Stimulated activated CD4-positive, alpha-beta T cell treated with anti-CD3 and anti-CD28 coated beads, TNF-alpha, amount 100 ng/mL, for 4 hours (primary cell): Measurements from ENCODE around the gene KIF20B.
"Not testable (repeated sequence)": the region's sequence is repeated elsewhere in the genome, so short reads cannot be mapped to it uniquely, and the experiment has no call there.

Source experiments
- DNase-seq, 3 experiments: peaks; one replicate each; pipeline ENCODE4 v3.0.0-alpha.2; 2020; ENCODE audit warnings: low read depth in 3 of 3

KIF20B gene

DNA sequence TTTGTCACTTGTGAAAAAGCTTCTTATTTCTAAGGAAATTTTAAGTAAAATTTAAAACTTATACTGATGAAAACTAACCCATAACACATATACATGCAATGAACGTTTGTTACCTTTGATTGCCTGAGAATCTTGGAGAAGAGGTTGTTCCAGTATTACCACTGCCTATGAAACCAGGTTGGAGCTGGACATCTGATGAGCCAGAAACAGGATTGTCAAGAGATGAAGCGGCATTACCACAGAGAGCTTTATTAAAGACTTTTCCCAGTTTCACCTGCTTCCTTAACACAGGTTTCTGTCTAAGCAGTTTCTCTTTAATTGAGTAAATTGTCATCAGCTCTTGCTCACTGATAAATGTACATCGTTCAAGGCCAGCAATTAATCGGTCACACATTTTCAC is 9.0 kb upstream of the KIF20B start:
- DNase-seq: no peak

DNA sequence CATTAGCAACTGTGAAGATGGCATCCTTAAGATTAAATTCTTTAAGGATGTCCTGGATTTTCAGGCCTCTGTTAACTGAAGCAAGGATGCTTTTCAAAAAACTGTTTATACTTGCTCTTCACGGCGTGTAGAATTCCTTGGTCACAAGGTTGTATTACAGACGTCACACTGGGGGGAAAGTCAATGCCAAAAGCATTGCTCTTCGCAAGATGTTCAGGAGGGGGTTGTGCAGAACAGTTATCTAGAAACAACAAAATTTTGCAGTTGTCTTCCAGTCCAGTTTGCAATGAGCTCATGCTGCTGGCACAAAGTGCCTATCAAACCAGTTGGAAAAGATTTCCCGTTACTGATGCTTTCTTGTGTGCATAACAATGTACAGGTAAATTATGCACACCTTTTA is 8.2 kb upstream of the KIF20B start:
- DNase-seq: no peak

DNA sequence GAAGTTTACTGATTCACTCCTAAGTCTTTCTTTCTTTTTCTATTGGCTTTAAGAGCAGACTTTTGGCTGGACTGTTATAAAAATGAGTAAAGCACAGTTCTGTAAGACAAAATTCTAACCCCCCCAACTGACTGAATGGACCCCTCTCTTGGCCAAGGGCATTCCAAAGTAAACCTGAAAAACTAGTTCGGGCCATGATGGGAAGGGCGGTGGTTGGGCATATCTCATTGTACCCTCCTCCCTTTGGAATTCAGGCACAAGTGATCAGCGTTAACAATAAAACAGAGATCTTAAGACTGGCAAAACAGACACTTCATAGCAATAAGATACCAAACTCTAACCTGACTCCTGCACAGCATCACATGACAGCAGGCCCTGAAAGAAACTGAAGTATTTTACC is 6.1 kb upstream of the KIF20B start:
- DNase-seq: no peak

DNA sequence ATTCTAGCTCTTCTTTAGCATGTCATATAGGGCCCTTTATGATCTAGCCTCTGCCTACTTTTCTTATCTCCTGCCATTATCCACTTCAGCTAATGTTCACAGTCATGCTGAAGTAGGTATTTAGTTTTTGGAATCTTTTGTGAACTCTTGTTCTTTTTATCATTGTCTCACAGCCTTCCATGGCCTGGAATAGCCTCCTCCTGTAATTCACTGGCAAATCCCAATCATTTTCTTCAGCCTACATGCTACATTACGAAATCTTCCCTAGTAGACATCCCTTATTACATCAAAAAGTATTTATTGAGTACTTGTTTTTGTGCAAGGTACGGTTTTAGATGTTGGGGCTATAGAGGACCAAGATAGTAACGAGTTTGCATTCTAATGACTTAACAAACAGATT is 3.4 kb upstream of the KIF20B start:
- no peak for DNase-seq

DNA sequence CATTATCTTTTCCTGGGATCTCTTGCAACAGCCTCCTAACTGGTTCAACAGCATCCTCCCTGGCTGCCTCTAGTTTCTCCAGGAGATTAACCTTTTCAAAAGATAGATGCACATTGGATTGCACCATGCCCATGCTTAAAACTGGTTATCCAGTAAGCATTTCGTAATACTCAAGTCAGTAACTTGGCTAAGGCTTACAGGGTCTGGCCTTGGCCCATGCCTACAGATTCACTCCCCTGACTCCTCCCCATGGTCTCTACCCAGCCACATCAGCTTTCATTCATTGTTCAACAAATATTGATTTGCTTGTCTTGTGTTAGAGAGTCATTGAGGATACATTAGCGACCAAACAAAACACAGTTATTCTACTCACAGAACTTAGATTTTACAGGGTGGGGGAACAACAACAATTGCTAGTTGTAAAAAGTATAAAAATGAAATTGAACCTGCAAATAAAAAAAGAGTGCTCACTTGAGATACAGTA is 1.8 kb upstream of the KIF20B start:
- DNase-seq: no peak

DNA sequence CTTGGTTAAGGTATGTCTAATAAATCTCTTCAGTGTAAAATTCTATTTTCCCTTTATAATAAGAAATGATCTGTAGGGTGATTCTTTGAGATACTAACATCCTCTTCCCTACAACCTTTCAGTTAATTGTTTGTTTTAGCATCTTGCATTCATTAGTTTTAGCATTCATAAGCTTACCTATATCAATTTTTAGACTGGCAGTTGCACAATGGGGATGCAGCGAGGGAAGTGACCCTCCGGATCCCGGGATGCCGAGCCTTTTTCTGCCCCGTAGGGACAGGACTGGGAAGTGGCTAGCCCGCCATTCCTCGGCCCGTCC is 508 bp upstream of the KIF20B start:
- DNase-seq: no peak

DNA sequence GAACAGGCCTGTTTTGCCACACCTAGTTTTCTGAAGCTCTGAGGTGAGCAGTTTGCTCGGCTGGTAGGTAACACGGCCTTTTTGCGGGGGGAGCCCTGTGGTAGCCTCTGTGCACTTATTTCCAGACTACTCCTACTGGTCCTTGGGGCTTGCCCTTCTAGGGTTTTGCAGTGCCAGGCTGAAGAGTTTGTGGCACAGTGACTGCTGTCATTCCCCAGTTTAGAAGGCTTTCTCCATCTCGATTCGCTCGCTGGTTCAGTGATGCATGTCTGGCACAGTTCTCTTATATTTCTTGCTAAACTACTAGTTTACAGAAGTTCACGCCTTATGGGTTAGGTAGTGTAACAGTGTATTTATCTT is 711 bp downstream of the KIF20B start:
- DNase-seq: no peak

DNA sequence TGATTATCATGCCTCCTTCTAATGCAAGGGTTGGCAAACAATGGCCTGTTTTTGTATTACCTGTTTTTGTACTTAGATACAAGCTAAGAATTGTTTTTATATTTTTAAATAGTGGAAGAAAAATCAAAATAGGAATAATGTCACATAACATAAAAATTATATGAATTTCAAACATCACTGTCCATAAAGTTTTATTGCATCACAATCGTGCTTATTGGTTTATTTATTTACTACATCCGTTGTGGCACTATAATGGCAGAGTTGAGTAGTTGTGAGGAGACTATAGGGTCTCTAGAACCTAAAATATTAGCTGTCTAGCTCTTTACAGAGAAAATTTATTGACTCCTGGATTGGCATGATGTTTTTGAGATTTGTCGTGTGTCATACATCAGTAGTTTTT is 4.1 kb downstream of the KIF20B start:
- no peak for DNase-seq

DNA sequence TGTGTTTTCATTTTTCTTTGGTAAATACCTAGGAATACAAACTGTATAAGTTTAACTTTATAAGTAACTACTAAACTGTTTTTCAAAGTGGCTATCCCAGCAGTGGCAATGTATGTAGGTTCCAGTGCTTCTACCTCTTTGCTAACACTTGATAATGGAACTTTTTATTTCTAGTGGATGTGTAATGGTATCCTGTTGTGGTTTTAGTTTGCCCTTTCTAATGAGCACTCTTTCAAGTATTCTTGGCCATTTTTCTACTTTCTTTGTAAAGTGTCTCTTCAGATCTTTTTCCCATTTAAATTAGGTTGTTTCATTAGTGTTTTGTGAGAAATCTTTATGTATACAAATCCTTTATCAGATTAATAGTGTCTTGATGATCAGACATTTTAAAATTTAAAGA is 4.6 kb downstream of the KIF20B start:
- DNase-seq: no peak

DNA sequence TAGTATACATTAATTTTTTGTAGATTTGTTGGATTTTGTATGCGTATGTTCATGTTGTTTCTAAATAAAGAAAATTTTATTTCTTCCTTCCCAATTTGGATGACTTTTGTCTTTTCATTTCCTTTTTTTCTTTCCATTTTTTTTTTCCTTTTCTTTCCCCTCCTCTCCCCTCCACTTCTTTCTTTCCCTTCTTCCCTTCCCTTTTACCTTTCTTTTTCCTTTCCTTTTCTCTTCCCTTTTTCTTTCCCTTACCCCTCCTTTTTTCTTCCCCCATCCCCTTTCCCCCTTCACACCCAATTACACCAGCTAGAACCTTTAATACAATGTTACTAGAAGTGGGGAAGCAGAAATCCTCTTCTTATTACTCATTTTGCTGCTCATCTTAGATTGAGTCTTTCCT is 6.0 kb downstream of the KIF20B start:
- no peak for DNase-seq

DNA sequence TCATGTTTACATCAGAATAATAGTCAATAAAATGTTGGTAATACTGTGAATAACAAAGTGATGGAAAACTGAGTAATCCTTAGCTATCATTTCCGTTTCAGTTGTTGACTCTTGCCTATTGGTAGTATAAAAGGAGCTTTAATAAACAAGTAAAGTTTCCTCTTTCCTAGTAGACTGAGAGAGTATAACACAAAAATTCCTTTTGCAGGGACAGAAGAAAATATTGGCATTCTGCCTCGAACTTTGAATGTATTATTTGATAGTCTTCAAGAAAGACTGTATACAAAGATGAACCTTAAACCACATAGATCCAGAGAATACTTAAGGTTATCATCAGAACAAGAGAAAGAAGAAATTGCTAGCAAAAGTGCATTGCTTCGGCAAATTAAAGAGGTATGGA is 9.4 kb downstream of the KIF20B start:
- no peak for DNase-seq

DNA sequence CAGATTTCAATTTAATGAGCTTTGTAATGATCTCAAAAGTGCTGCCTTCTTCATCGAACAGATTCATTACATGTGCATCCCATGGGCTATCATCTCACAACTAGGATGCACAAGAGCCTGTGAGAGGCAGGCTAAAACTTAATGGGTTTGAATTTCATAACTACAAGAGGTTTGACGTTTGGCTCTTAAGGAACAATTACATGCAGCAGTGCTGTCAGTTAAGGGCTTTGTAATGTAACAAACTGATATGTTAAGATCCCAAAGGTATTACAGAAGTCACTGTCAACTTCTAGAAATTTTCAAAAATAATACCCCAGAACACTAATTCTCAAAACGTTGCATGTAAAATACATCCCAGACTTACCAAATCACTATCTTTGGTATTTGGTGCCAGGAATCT is 33.2 kb downstream of the KIF20B start:
- no peak for DNase-seq

DNA sequence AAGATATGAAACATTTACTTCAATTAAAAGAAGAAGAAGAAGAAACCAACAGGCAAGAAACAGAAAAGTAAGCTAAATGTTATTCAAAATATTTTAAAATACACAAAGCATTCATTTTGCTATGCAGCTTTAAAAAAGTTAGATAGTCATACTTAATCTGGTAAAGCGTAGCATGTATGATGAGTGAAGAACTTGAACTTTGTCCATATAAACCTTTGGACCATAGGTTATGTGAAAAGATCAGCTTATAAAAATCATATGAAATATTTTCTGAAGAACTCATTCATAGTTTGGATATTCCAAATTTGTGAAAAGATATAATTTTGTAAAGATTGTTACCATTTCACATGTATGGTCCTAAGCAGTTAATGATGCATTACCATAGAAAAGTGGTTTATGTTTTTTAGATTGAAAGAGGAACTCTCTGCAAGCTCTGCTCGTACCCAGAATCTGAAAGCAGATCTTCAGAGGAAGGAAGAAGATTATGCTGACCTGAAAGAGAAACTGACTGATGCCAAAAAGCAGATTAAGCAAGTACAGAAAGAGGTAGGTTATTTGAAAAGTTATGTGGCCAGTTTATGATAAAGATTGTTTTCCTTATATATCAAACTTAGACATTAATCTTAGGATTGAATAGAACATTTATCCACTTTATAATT is 37.3 kb downstream of the KIF20B start:
- no peak for DNase-seq

DNA sequence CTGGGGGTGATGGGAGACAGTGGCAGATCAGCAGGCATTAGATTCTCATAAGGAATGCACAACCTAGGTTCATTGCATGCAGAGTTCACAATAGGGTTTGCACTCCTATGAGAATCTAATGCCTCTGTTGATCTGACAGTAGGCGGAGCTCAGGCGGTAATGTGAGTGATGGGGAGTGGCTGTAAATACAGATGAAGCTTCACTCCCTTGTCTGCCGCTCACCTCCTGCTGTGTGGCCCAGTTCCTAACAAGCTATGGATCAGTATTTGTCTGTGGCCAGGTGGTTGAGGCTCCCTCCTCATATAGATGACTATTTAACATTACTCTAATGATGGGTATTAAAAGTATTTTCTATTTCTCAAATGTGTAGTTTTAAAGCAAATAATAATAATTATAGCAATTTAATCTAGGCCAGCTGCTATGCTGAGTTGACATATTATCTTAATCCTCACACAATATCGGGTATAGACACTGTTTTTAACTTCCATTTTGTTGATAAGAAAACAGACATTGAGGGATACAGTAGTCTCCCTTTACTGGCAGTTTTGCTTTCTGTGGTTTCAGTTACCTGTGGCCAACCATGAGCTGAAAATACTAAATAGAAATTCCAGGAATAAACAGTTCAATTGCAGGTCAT is 39.9 kb downstream of the KIF20B start:
- no peak for DNase-seq

DNA sequence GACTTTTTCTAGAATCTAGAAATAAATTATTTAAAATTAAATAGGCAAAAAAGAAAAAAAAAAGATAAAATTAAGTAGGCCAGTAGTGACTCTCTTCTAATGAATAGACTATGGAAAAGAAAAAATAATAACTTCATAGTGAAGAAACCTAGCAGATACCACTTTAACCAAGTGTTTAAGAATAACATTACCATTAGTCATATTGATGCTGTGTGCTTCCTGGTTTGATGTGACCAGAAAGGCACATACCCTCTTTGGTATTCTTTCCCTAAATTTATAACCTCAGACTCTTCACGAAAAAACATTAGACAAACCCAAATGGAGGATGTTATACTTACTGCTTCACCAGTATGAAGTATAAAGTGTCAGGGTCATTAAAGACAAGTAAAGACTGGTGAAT is 42.6 kb downstream of the KIF20B start:
- no peak for DNase-seq

DNA sequence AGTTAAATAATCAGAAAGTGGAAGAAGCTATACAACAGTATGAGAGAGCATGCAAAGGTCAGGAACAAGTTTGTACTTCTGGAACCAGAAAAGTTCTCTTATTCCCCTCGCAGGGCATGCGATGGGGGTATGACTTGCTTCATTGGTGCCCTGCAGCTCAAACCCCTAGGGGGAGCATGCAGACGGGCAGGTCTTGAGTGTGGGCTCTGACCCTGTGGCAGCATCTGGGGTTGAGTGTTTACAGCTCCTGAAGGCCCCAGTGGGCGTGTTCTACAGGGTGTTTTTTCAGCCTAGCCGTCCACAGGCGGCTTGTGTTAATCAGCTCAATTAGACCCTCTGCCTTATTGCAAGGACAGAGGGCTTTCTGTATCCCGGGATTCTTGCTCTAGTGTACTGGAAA is 44.5 kb downstream of the KIF20B start:
- DNase-seq: no peak

DNA sequence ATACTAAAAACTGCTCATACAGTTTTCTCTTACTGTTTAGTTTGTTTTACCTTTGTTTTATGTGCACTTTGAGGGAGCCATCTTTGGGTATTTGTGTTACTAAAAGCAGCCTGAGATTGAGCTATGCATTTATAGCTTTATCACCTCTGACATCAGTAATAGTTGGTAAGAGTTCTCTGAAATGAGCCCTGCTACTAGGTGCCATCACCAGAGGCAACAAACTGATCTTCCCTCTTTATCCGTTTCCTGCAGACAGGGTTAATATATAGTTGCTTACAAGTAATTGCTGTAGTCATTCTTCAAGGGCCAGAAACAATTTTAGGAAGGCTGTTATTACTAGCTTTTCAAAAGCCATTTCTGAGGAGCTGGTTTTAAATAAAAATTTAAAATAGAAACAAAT is 49.1 kb downstream of the KIF20B start:
- no peak for DNase-seq

DNA sequence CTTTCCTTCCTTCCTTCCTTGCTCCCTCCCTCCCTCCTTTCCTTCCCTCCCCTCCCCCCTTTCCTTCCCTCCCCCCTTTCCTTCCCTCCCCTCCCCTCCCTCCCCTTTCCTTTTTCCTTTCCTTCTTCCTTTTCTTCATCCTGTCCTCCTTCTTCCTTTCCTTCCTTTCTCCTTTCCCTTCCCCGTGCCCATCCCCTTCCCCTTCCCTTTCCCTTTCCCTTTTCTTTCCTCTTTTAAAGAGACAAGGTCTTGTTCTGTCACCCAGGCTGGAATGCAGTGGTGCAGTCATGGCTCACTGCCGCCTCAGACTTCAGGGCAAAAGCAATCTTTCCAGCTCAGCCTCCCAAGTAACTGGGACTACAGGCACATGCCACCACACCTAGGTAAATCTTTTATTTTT is 54.0 kb downstream of the KIF20B start:
- DNase-seq: no peak

DNA sequence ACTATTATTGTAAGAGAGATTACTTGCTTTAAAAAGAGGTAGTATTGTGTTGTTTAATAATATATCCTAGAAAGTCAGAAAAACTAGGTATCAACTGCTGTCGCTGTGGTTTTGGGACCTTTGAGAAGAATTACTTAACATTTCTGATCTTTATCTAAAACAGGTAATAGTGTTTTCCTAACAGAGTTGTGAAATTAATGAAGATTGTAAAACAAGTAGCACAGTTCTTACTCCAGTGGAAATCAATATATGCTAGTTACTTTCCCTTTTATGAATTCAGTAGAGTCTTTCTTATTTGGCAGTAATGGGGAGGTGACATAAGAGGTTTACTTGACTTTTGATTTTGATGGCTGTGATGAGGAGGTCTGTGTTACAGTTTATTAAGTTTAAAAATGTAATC is 58.1 kb downstream of the KIF20B start:
- DNase-seq: no peak

DNA sequence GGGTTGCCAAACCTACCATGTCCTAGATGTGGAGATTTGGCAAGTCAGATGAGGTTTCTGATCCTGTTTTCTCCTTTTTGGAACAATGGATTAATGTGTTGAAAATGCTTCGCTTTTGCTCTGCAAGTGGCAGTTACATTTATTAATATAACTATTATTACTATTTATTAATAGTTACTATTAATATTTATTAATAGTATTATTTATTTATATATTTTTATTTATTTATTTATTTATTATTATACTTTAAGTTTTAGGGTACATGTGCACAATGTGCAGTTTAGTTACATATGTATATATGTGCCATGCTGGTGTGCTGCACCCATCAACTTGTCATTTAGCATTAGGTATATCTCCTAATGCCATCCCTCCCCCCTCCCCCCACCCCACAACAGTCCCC is 62.3 kb downstream of the KIF20B start:
- DNase-seq: not testable (repeated sequence)

DNA sequence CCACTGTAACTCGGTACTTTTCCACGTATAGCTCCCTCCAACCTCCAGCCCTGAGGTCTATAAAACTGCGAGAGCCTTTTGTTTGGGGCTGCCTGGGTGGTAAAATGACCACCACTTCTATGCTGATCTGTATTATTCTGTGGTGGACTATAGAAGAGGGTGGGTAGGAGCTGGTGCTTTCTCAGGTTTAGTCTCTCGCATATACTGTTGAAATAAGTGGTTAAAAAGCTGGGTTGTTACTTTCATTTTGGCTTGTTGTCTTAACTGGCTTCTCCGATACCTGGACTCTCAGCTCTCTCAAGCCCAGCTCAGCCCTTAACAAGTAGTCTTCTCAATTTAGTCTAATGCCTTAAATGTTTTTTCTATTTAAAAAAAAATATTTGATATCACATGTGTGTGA is 70.3 kb downstream of the KIF20B start:
- no peak for DNase-seq

DNA sequence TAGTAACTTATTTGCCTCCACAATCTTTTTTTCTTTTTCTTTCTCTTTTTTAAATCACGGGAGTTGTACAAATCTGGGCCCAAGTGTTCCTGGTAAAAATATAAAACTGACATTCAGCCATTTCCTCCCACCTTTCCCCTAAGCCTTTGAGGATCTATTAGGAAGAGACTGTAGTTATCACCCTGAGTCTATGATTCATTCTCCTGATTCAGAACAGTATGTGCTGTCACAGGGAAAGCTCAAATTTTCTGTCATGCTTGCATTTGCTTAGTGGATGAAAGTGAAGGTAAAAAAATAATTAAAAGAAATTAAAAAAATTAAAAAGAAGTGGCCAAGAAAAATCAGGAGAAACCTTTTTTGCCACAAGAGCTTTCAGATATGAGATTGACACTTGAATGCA is 71.7 kb downstream of the KIF20B start:
- no peak for DNase-seq

DNA sequence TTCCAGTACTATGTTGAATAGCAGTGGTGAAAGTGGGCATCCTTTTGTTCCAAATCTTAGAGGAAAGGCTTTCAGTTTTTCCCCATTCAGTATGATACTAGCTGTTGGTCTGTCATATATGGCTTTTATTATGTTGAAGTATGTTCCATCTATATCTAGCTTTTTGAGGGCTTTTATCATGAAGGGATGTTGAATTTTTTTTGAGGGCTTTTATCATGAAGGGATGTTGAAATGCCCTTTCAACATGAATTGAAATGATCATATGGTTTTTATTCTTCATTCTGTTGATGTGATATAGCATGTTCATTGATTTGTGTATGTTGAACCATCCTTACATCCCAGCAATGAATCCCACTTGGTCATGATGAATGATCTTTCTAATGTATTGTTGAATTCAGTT is 75.3 kb downstream of the KIF20B start:
- DNase-seq: no peak

DNA sequence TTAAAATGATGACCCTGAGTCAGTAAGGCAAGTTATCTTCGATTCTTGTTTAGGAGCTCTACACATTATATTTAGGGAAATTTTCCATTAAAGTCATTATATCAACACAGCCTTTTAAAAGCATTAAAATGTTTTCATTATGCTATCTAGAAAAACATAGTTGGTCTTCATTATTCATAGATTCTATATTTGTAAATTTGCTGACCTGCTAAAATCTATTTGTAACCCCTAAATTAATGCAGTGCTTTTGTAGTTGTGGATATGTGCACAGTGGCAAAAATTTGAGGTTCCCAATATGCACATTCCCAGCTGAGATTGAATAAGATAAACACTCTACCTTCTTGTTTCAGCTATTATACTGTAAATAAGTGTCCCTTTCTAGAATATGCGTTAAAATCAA is 81.1 kb downstream of the KIF20B start:
- no peak for DNase-seq
